ENCODE data around the gene TBC1D1.

DNA sequence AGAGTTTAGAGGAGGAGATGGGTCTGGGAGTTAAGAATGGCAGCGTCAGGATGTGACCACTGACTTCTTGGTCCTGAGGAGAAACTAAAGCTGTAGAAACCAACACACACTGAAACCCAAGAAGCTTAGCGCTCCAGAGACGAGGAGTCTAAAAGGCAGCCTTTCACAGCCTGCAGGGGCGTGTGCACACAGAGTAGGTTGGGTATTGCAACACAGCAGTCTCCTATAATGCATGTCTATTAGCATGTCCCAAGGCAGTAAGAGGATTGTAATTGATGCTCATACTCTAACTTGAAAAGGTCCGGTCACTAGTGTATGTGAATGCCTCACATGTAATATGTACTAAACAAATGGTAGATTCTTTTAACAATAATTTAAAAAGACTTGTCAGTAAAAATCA lies 126.7 kb downstream of the TBC1D1 start:
- no peak for TF ChIP-seq EZH2 (optimal IDR thresholded peaks at IDR 0.05; ENCODE audit: low read depth, low read length)
- TF ChIP-seq, protein P1, sequence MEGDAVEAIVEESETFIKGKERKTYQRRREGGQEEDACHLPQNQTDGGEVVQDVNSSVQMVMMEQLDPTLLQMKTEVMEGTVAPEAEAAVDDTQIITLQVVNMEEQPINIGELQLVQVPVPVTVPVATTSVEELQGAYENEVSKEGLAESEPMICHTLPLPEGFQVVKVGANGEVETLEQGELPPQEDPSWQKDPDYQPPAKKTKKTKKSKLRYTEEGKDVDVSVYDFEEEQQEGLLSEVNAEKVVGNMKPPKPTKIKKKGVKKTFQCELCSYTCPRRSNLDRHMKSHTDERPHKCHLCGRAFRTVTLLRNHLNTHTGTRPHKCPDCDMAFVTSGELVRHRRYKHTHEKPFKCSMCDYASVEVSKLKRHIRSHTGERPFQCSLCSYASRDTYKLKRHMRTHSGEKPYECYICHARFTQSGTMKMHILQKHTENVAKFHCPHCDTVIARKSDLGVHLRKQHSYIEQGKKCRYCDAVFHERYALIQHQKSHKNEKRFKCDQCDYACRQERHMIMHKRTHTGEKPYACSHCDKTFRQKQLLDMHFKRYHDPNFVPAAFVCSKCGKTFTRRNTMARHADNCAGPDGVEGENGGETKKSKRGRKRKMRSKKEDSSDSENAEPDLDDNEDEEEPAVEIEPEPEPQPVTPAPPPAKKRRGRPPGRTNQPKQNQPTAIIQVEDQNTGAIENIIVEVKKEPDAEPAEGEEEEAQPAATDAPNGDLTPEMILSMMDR (IDR thresholded peaks at IDR 0.05; ENCODE audit: low read length) = no peak
- TF ChIP-seq EZH2phosphoT487 (IDR thresholded peaks at IDR 0.05; ENCODE audit: low read length) = no peak

All from MM.1S (cell line).